HG03060 (cell line): ENCODE results near the gene SNAP47.

ENCODE experiments used
- ATAC-seq: cut with Tn5 transposase; IDR thresholded peaks from one replicate; pipeline ENCODE4 v1.9.1; 2021; ENCODE audit warnings: low read depth, moderate number of reproducible peaks; ENCODE audit not compliant: unreplicated experiment

Gene SNAP47

DNA sequence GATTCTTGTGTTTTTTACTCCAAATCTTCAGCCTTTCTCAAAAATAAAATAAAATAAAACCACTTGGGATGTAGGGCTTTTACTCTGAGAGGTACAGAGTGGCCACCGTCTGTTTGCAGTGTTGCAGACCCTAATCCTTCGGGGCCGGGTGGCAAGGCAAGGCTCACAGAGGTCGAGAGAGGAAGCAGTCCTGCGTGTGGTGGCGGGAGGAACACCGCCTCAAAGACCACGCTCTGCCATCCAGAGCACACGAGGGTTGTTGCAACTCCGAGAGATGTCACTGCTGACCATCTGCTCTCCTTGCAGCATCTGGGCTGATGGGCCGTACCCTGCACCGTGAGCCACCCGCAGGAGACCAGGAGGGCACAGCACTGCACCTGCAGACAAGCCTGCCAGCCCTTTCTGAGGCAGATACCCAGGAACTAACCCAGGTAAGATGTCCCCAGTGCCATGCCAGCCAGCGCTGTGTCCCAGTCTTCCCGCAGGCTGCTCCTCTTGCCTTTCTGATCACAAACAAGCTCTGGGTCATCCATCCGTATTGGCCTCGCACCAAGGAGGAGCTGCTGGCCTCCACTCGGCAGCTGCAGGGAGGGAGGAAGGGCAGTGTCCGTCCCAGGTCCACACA is 31.5 kb downstream of the SNAP47 start:
- ATAC-seq, result no peak

DNA sequence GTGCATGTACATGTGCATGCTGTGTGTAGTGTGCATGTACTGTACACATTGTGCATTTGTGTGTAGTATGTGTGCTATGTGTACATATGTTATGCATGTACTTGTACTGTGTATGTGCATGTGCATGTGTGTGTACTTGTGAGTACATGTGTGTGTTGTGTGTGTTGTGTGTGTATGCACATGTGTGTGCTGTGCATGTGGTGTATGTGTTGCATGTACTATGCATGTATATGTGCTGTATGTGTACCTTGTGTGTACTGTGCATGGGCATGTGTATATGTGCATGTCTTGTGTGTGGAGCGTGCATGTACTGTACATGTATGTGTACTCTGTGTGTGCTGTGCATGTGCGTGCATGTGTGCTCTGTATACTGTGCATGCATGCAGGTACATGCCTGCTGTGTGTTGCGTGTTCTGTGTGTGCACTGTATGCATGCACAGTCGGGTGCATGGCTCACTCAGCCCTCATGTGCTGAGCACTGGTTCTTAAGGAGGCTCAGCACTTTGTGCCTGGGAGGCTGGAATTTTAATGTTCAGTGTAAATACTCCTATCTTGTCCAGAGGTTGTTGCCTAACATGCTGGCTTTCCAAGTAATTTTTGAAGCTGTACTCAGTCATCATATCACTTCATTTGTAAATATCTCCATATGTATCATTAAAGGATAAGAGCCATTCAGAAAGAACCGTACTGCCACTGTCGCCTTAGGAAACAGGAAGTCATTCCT is 32.3 kb downstream of the SNAP47 start:
- no peak for ATAC-seq

GRCh38 chr1:227768125-227768439 is 32.8 kb downstream of the SNAP47 start:
- ATAC-seq, result no peak

DNA sequence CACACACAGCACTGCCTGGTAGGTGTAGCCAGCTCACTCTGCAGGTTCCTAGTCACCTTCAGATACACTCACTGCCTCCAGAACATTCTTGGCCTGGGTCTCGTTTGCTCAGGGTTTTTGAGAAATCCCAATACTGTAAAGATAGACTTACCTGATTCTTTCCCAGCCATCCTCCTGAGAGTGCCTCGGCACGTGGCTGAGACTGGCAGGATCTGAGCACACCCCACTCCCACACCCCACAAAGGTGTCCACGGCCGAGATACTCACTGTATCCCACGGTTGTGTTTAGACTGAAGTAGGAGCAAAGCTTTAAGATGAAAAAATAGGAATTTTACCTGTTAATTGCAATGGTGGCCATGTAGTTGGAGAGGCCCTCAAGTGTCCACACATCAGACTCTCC is 33.4 kb downstream of the SNAP47 start:
- no peak for ATAC-seq

- ATAC-seq, result no peak
These were observed 34.1 kb downstream of the SNAP47 start for GRCh38 chr1:227769047-227769935.

- ATAC-seq, result no peak
These were observed 34.8 kb downstream of the SNAP47 start for GRCh38 chr1:227769936-227770494.

- ATAC-seq, result no peak
These were observed 35.6 kb downstream of the SNAP47 start for GRCh38 chr1:227770812-227771211.

GRCh38 chr1:227771326-227771725 is 36.1 kb downstream of the SNAP47 start:
- no peak for ATAC-seq

- no peak for ATAC-seq
These were observed 36.5 kb downstream of the SNAP47 start for GRCh38 chr1:227771771-227772170.

DNA sequence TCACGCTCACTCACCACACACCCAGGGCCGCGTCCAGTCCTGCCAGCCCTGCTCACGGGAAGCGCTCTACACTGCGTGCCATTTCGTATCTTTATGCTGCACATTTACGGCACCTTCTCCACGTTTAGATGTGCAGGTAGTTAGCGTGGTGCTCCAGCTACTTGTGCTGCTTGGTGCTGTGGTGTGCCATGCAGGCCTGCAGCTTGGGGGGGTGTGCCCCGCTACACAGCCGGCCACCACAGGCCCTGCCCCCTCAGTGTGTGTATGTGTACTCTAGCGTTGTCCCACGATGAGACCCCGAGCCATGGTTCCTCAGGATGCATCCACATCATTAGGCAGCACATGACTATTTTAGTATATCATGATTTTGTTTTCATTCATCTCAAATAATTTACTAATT is 38.3 kb downstream of the SNAP47 start:
- no peak for ATAC-seq

GRCh38 chr1:227774051-227774731 is 39.0 kb downstream of the SNAP47 start:
- ATAC-seq, result no peak

DNA sequence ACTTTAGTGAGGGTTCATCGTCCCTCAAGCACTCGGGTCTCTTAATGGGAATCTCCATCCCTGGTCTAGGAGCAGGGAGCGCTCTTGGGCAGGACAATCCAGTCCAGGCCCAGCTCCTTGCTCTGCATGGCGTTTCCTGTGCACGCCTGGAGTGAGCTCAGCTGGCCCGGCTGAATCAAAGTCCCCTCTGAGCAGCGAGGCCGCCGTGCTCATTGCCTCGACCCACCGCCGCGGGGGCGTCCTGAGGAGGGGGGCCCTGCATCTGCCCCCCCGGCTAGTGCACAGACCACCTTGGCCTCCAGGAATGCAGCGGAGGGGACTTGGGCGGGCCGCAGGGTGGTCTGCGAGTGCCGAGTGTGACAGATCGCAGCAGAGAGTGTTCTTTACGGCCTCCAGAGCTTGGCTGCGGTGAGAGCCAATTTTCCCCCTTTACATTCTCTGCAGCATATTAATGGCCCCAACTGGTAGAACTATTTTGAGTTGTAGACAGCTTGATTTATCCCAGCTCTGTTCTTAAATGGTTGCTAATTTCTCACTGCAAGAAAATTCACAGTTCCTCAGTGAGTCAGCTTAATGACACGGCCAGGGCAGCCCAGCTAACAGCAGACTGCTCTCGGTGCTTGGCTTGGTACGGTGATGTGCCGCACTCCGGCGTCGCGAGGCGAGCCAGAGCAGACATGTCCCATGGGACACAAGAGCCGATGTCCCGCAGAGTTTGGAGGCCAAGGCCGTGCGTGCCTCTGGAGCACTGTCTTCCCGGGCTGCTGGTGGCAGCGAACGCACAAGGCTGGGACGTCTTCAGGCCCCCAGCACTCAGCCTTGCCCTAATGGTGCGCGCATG is 39.8 kb downstream of the SNAP47 start:
- no peak for ATAC-seq

- ATAC-seq, result no peak
These were observed 40.6 kb downstream of the SNAP47 start for GRCh38 chr1:227775841-227776240.

GRCh38 chr1:227776331-227776771 is 41.1 kb downstream of the SNAP47 start:
- ATAC-seq, result no peak

DNA sequence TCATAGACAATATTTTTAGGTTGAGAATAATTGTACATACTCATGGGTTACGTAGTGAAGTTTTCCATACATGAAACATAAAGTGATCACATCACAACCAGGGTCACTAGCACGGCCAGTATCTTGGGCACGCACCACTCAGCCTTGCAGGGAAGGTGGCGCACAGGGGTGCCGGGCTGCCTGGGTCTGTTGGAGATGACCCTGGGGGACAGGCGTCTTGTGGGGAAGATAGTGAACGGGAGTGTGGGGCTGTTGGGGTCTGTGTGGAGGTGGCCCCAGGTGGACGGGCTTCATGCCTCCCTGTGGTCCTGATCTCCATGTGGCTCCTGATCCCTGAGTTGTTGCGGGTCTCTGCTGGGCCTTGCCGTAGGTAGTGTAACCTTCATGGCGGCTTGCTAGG is 41.9 kb downstream of the SNAP47 start:
- no peak for ATAC-seq

DNA sequence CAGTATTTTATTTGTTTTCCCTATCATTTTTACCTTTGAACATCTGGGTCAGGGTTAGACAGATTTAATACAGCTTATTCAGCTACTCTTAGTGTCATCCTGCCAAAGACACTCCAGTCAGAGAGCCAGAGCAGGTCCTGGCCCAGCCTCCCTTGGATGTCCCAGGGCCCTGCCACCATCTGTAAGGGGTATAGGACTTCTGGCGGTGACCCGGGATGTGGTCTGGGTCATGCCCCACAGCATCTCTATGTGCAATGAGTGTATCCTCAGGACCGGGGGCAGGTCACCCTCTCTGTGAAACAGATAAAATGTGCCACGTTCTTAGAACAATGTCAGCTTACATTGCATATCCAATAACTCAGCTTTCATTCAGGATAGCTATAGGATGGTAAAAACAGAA is 42.4 kb downstream of the SNAP47 start:
- ATAC-seq, result no peak

DNA sequence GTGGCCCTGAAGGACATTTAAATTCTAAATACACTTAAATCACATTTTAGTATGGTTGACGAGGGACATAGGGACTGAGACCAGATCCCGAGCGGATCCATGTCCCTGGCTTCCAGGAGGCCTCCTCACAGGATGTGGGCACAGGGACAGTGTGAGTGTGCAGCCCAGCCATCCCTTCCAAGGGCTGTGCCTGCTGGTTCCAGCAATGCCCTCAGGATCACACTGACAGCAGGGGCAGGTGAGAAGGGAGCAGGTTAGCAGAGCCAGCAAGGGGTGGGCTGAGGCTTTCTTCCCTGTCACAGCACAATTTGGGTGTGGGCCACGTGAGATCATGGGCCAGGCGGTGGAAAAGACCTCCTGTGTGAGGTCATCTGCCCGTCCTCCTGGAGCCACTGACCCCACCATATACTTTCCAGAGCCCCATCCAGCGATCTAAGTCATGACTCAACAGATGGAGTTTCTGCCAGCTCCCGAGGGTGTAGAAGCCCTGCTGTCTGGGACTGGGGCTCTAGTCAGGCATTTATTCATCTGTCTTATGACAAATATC is 43.2 kb downstream of the SNAP47 start:
- no peak for ATAC-seq

DNA sequence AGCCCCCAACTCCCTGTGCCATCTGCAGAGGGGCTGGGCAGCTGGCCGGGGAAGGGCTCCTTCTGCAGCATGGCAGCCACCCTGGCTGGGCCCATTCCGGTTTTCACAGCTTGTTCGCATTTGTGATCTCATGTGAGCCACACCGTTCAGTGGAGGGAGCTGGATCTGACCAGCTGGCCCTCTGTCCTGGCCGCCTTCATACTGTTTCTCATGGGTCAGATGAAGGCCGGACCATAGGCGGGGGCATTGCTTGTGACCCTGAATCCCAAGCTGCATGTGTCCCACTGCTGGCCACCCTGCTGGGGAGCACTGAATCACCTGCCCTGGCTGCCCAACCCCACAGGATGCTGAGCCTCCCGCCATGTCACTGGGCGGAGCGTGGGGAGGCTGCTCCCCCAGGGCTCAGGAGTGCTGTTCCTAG is 43.8 kb downstream of the SNAP47 start:
- ATAC-seq, result no peak

DNA sequence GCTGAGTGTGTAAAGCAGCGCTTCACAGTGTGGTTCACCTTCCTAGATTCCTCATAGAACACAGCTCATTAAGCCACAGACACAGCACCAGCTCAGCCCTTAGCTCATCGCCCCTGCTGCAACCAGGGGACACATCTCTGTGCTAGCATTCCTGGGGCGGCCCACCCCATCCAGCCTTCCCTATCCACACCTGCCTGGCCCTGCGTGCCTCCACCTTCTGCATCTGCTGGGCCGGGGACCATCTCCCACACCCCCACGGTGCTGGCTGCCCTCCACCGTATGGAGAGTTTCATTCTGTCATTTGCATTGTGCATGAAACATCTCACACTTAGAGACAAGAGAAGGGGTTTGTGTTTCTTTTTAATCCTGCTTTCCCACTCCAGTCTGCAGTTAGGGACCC is 44.5 kb downstream of the SNAP47 start:
- ATAC-seq, result no peak
